HG03432 (cell line): ENCODE results near the gene IL23A.
"Not testable (repeated sequence)": the region's sequence is repeated elsewhere in the genome, so short reads cannot be mapped to it uniquely, and the experiment has no call there.

Experiments
- ATAC-seq: cut with Tn5 transposase; IDR thresholded peaks from one replicate; pipeline ENCODE4 v1.9.1; 2021; ENCODE audit warnings: mild to moderate bottlenecking, moderate library complexity; ENCODE audit not compliant: unreplicated experiment

The IL23A gene

GRCh38 chr12:56338308-56339157 is at the start of gene IL23A:
Gene IL23A, plus strand, starts transcription at chr12:56338884. Its CDS starts 161 bp downstream, at chr12:56339045.
- no peak for ATAC-seq

- no peak for ATAC-seq
Measured at GRCh38 chr12:56293795-56294194, 44.9 kb upstream of the IL23A start.

- no peak for ATAC-seq
Measured at GRCh38 chr12:56296295-56296694, 42.4 kb upstream of the IL23A start.

- ATAC-seq = no peak
Measured at GRCh38 chr12:56297400-56297799, 41.3 kb upstream of the IL23A start.

- ATAC-seq = no peak
Measured at GRCh38 chr12:56298828-56299227, 39.9 kb upstream of the IL23A start.

GRCh38 chr12:56299308-56299852 is 39.3 kb upstream of the IL23A start:
- no peak for ATAC-seq

GRCh38 chr12:56299853-56300643 is 38.6 kb upstream of the IL23A start, which contains the start of gene CS:
Gene CS, minus strand, starts transcription at chr12:56300330. Its CDS starts 129 bp downstream, at chr12:56300201.
- ATAC-seq = peak; percentile 93

- no peak for ATAC-seq
Measured at GRCh38 chr12:56300644-56301464, 37.8 kb upstream of the IL23A start.

- no peak for ATAC-seq
Measured at GRCh38 chr12:56304276-56304675, 34.4 kb upstream of the IL23A start.

GRCh38 chr12:56304872-56305590 is 33.7 kb upstream of the IL23A start:
- no peak for ATAC-seq

GRCh38 chr12:56307221-56307965 is 31.3 kb upstream of the IL23A start:
- no peak for ATAC-seq

- no peak for ATAC-seq
Measured at GRCh38 chr12:56308714-56309113, 30.0 kb upstream of the IL23A start.

GRCh38 chr12:56311003-56311402 is 27.7 kb upstream of the IL23A start:
- ATAC-seq = no peak

- no peak for ATAC-seq
Measured at GRCh38 chr12:56315249-56315621, 23.4 kb upstream of the IL23A start.

- ATAC-seq = peak; percentile 90
Measured at GRCh38 chr12:56315622-56316473, 22.8 kb upstream of the IL23A start, which contains the start of gene CNPY2. Gene CNPY2, minus strand, starts transcription at chr12:56315988. Its CDS starts 771 bp downstream, at chr12:56315217.

GRCh38 chr12:56317675-56318074 is 21.0 kb upstream of the IL23A start:
- ATAC-seq = no peak

- ATAC-seq = no peak
Measured at GRCh38 chr12:56321027-56321426, 17.7 kb upstream of the IL23A start.

GRCh38 chr12:56321610-56322009 is 17.1 kb upstream of the IL23A start:
- not testable (repeated sequence) for ATAC-seq
